Astrocyte (in vitro differentiated cells and primary cell): ENCODE data around the gene DHX58. TPM values are rescaled to one million over a fixed set of nuclear protein-coding genes. Genes with fewer than 3 reads are reported as not detected.

Experiments used
- DNase-seq: peaks from one replicate; pipeline ENCODE4 v3.0.0-alpha.2; 2010; ENCODE audit warnings: low read depth
- FAIRE-seq: peaks from 2 replicates; lab custom pipeline; 2011; peaks lifted over from hg19 to GRCh38; lab: Jason Lieb, UNC
- H2AFZ ChIP-seq: 2 replicates; pipeline ENCODE4 v1.6.0; 2012; ENCODE audit warnings: low read depth, low read length, inconsistent platforms
- H3K27ac ChIP-seq: 2 replicates; pipeline ENCODE4 v1.5.1; 2011; ENCODE audit warnings: low read depth, low read length, inconsistent platforms
- H3K27me3 ChIP-seq: 2 replicates; pipeline ENCODE4 v1.6.0; 2011; ENCODE audit warnings: low read length, inconsistent platforms; ENCODE audit not compliant: insufficient read depth
- H3K36me3 ChIP-seq: 2 replicates; pipeline ENCODE4 v1.5.1; 2011; ENCODE audit warnings: low read length, inconsistent platforms; ENCODE audit not compliant: insufficient read depth
- H3K4me1 ChIP-seq: 2 replicates; pipeline ENCODE4 v1.5.1; 2011; ENCODE audit warnings: low read length, inconsistent platforms; ENCODE audit not compliant: insufficient read depth
- H3K4me2 ChIP-seq: 2 replicates; pipeline ENCODE4 v1.6.0; 2012; ENCODE audit warnings: low read length, inconsistent platforms
- H3K4me3 ChIP-seq: 2 replicates; pipeline ENCODE4 v1.5.1; 2011; ENCODE audit warnings: low read depth, mild to moderate bottlenecking, low read length, inconsistent platforms; ENCODE audit not compliant: insufficient read depth
- H3K79me2 ChIP-seq: 2 replicates; pipeline ENCODE4 v1.6.0; 2012; ENCODE audit warnings: mild to moderate bottlenecking, low read length, inconsistent platforms; ENCODE audit not compliant: insufficient read depth
- H3K9ac ChIP-seq: 2 replicates; pipeline ENCODE4 v1.6.0; 2012; ENCODE audit warnings: mild to moderate bottlenecking, low read length, inconsistent platforms
- H3K9me3 ChIP-seq: 2 replicates; pipeline ENCODE4 v1.5.1; 2012; ENCODE audit warnings: low read depth, mild to moderate bottlenecking, low read length, inconsistent platforms; ENCODE audit not compliant: insufficient read depth
- H4K20me1 ChIP-seq: 2 replicates; pipeline ENCODE4 v1.6.0; 2012; ENCODE audit warnings: low read length, inconsistent platforms; ENCODE audit not compliant: insufficient read depth
- H3K27ac Mint-ChIP-seq: one replicate; pipeline ENCODE4 v1.8.0; 2021; ENCODE audit warnings: mild to moderate bottlenecking, mixed read lengths; ENCODE audit not compliant: unreplicated experiment
- H3K27me3 Mint-ChIP-seq: one replicate; pipeline ENCODE4 v1.8.0; 2021; ENCODE audit warnings: low read depth, mixed read lengths; ENCODE audit not compliant: unreplicated experiment
- H3K36me3 Mint-ChIP-seq: one replicate; pipeline ENCODE4 v1.8.0; 2021; ENCODE audit warnings: low read depth, mixed read lengths; ENCODE audit not compliant: unreplicated experiment
- H3K4me1 Mint-ChIP-seq: one replicate; pipeline ENCODE4 v1.8.0; 2021; ENCODE audit warnings: low read depth, mixed read lengths; ENCODE audit not compliant: unreplicated experiment
- H3K4me3 Mint-ChIP-seq: one replicate; pipeline ENCODE4 v1.8.0; 2021; ENCODE audit warnings: mild to moderate bottlenecking, moderate library complexity, mixed read lengths; ENCODE audit not compliant: unreplicated experiment
- H3K9me3 Mint-ChIP-seq: one replicate; pipeline ENCODE4 v1.8.0; 2021; ENCODE audit warnings: mild to moderate bottlenecking, mixed read lengths; ENCODE audit not compliant: unreplicated experiment
- CTCF ChIP-seq: IDR thresholded peaks from 2 replicates; pipeline ENCODE4 v1.5.1; 2011; ENCODE audit warnings: low read depth, mild to moderate bottlenecking, inconsistent platforms, low read length, moderate library complexity; ENCODE audit not compliant: insufficient read depth
- EZH2 ChIP-seq: IDR thresholded peaks from 2 replicates; pipeline ENCODE4 v1.6.1; 2012; ENCODE audit warnings: mild to moderate bottlenecking, low read length, inconsistent platforms; ENCODE audit not compliant: insufficient read depth
- total RNA-seq: library from RNA; stranded (reverse); gene quantifications from 2 replicates; pipeline ENCODE4 v1.2.1, GENCODE V29; 2021

Gene DHX58
- total RNA-seq, 1 donor from 2014 or later = 5.4 TPM

GRCh38 chr17:42120161-42120769 lies 7.8 kb upstream of the DHX58 start:
- Histone ChIP-seq H2AFZ (no peak overlapping the region), H3K36me3 (no peaks in the 10 kb centered on the region), H4K20me1 (peaks cover 10% of the 10 kb centered on the region), H3K9ac (peak overlapping the region; percentile 52), H3K27ac (no peak overlapping the region), H3K27me3 (no peaks in the 10 kb centered on the region), H3K4me3 (peak overlapping the region; percentile 26), H3K79me2 (no peaks in the 10 kb centered on the region), H3K9me3 (no peaks in the 10 kb centered on the region), H3K4me2 (peak overlapping the region; percentile 79), H3K4me1 (peaks cover 4% of the 10 kb centered on the region)
- Mint-ChIP-seq H3K4me3 (peak overlapping the region; percentile 79), H3K9me3 (no peaks in the 10 kb centered on the region), H3K4me1 (peaks cover 3% of the 10 kb centered on the region), H3K27me3 (no peaks in the 10 kb centered on the region), H3K27ac (peak overlapping the region; percentile 38), H3K36me3 (peaks cover 8% of the 10 kb centered on the region)
- FAIRE-seq (no peak), DNase-seq (no peak)
- TF ChIP-seq EZH2 (no peak), CTCF (no peak)

GRCh38 chr17:42119301-42119700 lies 6.8 kb upstream of the DHX58 start:
- Histone ChIP-seq H3K4me1 (peaks cover 4% of the 10 kb centered on the region), H3K9ac (no peak overlapping the region), H3K79me2 (no peaks in the 10 kb centered on the region), H3K36me3 (no peaks in the 10 kb centered on the region), H3K4me3 (no peak overlapping the region), H3K27me3 (no peaks in the 10 kb centered on the region), H3K9me3 (no peaks in the 10 kb centered on the region), H3K27ac (no peak overlapping the region), H3K4me2 (no peak overlapping the region), H2AFZ (no peak overlapping the region), H4K20me1 (peaks cover 5% of the 10 kb centered on the region)
- Mint-ChIP-seq H3K4me3 (peak overlapping the region; percentile 34), H3K4me1 (peaks cover 3% of the 10 kb centered on the region), H3K27ac (no peak overlapping the region), H3K36me3 (peaks cover 8% of the 10 kb centered on the region), H3K9me3 (no peaks in the 10 kb centered on the region), H3K27me3 (no peaks in the 10 kb centered on the region)
- TF ChIP-seq CTCF (no peak), EZH2 (no peak)
- DNase-seq (no peak), FAIRE-seq (no peak)

- Mint-ChIP-seq H3K27ac (no peak overlapping the region), H3K27me3 (no peaks in the 10 kb centered on the region), H3K4me1 (peaks cover 3% of the 10 kb centered on the region), H3K9me3 (no peaks in the 10 kb centered on the region), H3K36me3 (peaks cover 11% of the 10 kb centered on the region), H3K4me3 (peak overlapping the region; percentile 2)
- Histone ChIP-seq H4K20me1 (peaks cover 3% of the 10 kb centered on the region), H3K4me1 (peaks cover 4% of the 10 kb centered on the region), H3K27me3 (no peaks in the 10 kb centered on the region), H3K79me2 (no peaks in the 10 kb centered on the region), H3K9ac (no peak overlapping the region), H3K36me3 (no peaks in the 10 kb centered on the region), H3K4me3 (no peak overlapping the region), H3K9me3 (no peaks in the 10 kb centered on the region), H3K4me2 (no peak overlapping the region), H2AFZ (no peak overlapping the region), H3K27ac (no peak overlapping the region)
- TF ChIP-seq EZH2 (no peak), CTCF (peak; percentile 44)
- FAIRE-seq = no peak
- no peak for DNase-seq
Observed at GRCh38 chr17:42118545-42118944, 6.0 kb upstream of the DHX58 start.
